PC-3 (cell line): Measurements from ENCODE around the gene SNRNP70. TPM values are rescaled to one million over a fixed set of nuclear protein-coding genes. Genes with fewer than 3 reads are reported as not detected.
A peak's percentile ranks its signal among the peaks of the same experiment; 100 is the strongest.
"Not testable (repeated sequence)": the region's sequence is repeated elsewhere in the genome, so short reads cannot be mapped to it uniquely, and the experiment has no call there.

ENCODE experiments used
- ATAC-seq: fragments of 200-7000 bp; cut with Tn5 transposase; 2 replicates; pipeline ENCODE4 v1.9.1; 2020; ENCODE audit warnings: mild to moderate bottlenecking, moderate library complexity
- Bru-seq: library from RNA; stranded (reverse); fragments of 400-500 nt; gene quantifications from one replicate; lab custom pipeline; 2021; lab: Mats Ljungman, UMichigan
- BruChase-seq, 2 experiments: library from RNA; stranded (reverse); fragments of 400-500 nt; gene quantifications; one replicate each; lab custom pipeline; 2021; lab: Mats Ljungman, UMichigan
- BruUV-seq: library from RNA; stranded (reverse); fragments of 400-500 nt; replicated peaks from 2 replicates; lab custom pipeline; 2021; lab: Mats Ljungman, UMichigan
- CTCF ChIA-PET: fragments of 300-600 bp; sonication (Branson Sonifier 250); formaldehyde crosslinking; loops from one replicate; lab custom pipeline; 2022; ENCODE audit warnings: antibody characterized with exemption; lab: Charles Lee
- POLR2A ChIA-PET: fragments of 300-600 bp; sonication (Branson Sonifier 250); formaldehyde crosslinking; loops from one replicate; lab custom pipeline; 2022; ENCODE audit warnings: antibody characterized with exemption; ENCODE audit not compliant: unreplicated experiment; lab: Charles Lee
- DNase-seq: peaks from one replicate; pipeline ENCODE4 v3.0.0-alpha.2; 2015
- H2AFZ ChIP-seq: fragments of 300-600 bp; sonication (generic); 2 replicates; pipeline ENCODE4 v1.6.0; 2016; ENCODE audit warnings: antibody characterized with exemption, low read length
- H3F3A ChIP-seq: fragments of 300-600 bp; sonication (generic); one replicate; pipeline ENCODE4 v1.6.0; 2017; ENCODE audit warnings: antibody characterized with exemption, low read length, control low read depth, mild to moderate bottlenecking; ENCODE audit not compliant: unreplicated experiment
- H3K27ac ChIP-seq: fragments of 300-600 bp; sonication (generic); 2 replicates; pipeline ENCODE4 v1.5.1; 2016; ENCODE audit warnings: mild to moderate bottlenecking, low read length
- H3K27me3 ChIP-seq: fragments of 300-600 bp; sonication (generic); 2 replicates; pipeline ENCODE4 v1.6.1; 2016; ENCODE audit warnings: low read length, mixed read lengths
- H3K36me3 ChIP-seq: fragments of 300-600 bp; sonication (generic); 2 replicates; pipeline ENCODE4 v1.6.1; 2016; ENCODE audit warnings: low read depth, mixed run types, low read length, mixed read lengths
- H3K4me1 ChIP-seq: fragments of 300-600 bp; sonication (generic); 2 replicates; pipeline ENCODE4 v1.5.1; 2016; ENCODE audit warnings: low read length; ENCODE audit not compliant: insufficient read depth
- H3K4me2 ChIP-seq: fragments of 300-600 bp; sonication (generic); 2 replicates; pipeline ENCODE4 v1.6.0; 2016; ENCODE audit warnings: low read length
- H3K4me3 ChIP-seq: fragments of 300-600 bp; sonication (generic); 2 replicates; pipeline ENCODE4 v1.5.1; 2016; ENCODE audit warnings: mild to moderate bottlenecking, low read length, mixed read lengths
- H3K79me2 ChIP-seq: fragments of 300-600 bp; sonication (generic); 2 replicates; pipeline ENCODE4 v1.6.1; 2017; ENCODE audit warnings: low read length, mixed read lengths
- H3K9ac ChIP-seq: fragments of 300-600 bp; sonication (generic); 2 replicates; pipeline ENCODE4 v1.6.0; 2016; ENCODE audit warnings: mild to moderate bottlenecking, low read length
- H3K9me2 ChIP-seq: fragments of 300-600 bp; sonication (generic); replicated peaks from 2 replicates; pipeline ENCODE4 v1.6.1; 2016; ENCODE audit warnings: mixed run types, low read length, mixed read lengths
- H3K9me3 ChIP-seq: fragments of 300-600 bp; sonication (generic); 2 replicates; pipeline ENCODE4 v1.6.1; 2016; ENCODE audit warnings: low read length, mixed read lengths
- H4K20me1 ChIP-seq: fragments of 300-600 bp; sonication (generic); 2 replicates; pipeline ENCODE4 v1.6.1; 2016; ENCODE audit warnings: low read length, mixed read lengths
- CTCF ChIP-seq: fragments of 300-600 bp; sonication (generic); conservative IDR thresholded peaks from 2 replicates; pipeline ENCODE4 v1.5.1; 2017; ENCODE audit warnings: antibody characterized with exemption, low read depth, mild to moderate bottlenecking, low read length
- EZH2 ChIP-seq: fragments of 300-600 bp; sonication (generic); IDR thresholded peaks from one replicate; pipeline ENCODE4 v1.6.1; 2017; ENCODE audit warnings: antibody characterized with exemption, mild to moderate bottlenecking, low read length; ENCODE audit not compliant: unreplicated experiment
- EZH2phosphoT487 ChIP-seq: fragments of 300-600 bp; sonication (generic); IDR thresholded peaks from 2 replicates; pipeline ENCODE4 v1.6.1; 2018; ENCODE audit warnings: mild to moderate bottlenecking, antibody characterized with exemption, low read length, borderline replicate concordance
- intact Hi-C: fragments of 100-400 bp; cut with micrococcal nuclease; formaldehyde crosslinking; loops from 2 replicates; pipeline ENCODE4 v1.9.0; 2023
- long read RNA-seq: library from polyadenylated mRNA; unstranded; transcript quantifications from one replicate; pipeline ENCODE4 v2.0.0, GENCODE V29; 2021; ENCODE audit not compliant: unreplicated experiment
- total RNA-seq: library from RNA; depleted of rRNA; stranded (reverse); fragments of >200 nt; gene quantifications from 2 replicates; pipeline ENCODE4 v1.2.3, GENCODE V29; 2014; rRNA removed

SNRNP70 gene
- total RNA-seq (367 and 485 TPM in 2 replicates), Bru-seq, nascent RNA (percentile 84 among the genes with signal in this experiment), BruChase-seq, experiment 1, labeled RNA remaining after a 6-hour chase (percentile 88 among the genes with signal in this experiment), BruChase-seq, experiment 2, labeled RNA remaining after a 2-hour chase (percentile 88 among the genes with signal in this experiment)
- long read RNA-seq, transcript SNRNP70-202 (11 exons, 3,144 nt), result minor isoform, 5 of 463 reads
- long read RNA-seq, transcript SNRNP70-201 (10 exons, 1,603 nt), result minor isoform, 24 of 463 reads
- long read RNA-seq, transcript SNRNP70-203 (3 exons, 3,221 nt), result major isoform, 91 of 463 reads
- long read RNA-seq, transcript SNRNP70-206 (10 exons, 1,574 nt), result minor isoform, 76 of 463 reads
- long read RNA-seq, partial matches to known transcripts, result 228 of 463 reads
- long read RNA-seq, other reads (novel, unspliced or antisense), result 36 of 463 reads

- peak within 1 kb of the TSS; percentile 97 for H2AFZ ChIP-seq
- peaks cover 48% of the 10 kb centered on the region for H3K79me2 ChIP-seq
- peak; percentile 97 for DNase-seq
- peaks cover 4% of the 10 kb centered on the region; the same call in 1 of the 2 replicates for H3K4me1 ChIP-seq
- peak within 1 kb of the TSS; percentile 99 for H3K4me2 ChIP-seq
- no peaks in the 10 kb centered on the region for H3K9me3 ChIP-seq
- no TSS peak for BruUV-seq
- TF ChIP-seq EZH2phosphoT487 (no peak), EZH2 (no peak), CTCF (no peak)
- H3K9me2 ChIP-seq, result no peaks in the 10 kb centered on the region
- no peaks in the 10 kb centered on the region for H3F3A ChIP-seq
- peaks cover 18% of the 10 kb centered on the region for H3K36me3 ChIP-seq
- peak; percentile 96 for ATAC-seq
- H3K27ac ChIP-seq, result peak within 1 kb of the TSS; percentile 66
- H4K20me1 ChIP-seq, result peaks cover 36% of the 10 kb centered on the region
- H3K9ac ChIP-seq, result peak within 1 kb of the TSS; percentile 99
- ChIA-PET POLR2A (no interaction called here), CTCF (no interaction called here)
- intact Hi-C loops, result no loop called here
- H3K4me3 ChIP-seq, result peak within 1 kb of the TSS; percentile 81
- no peaks in the 10 kb centered on the region for H3K27me3 ChIP-seq
Observed at GRCh38 chr19:49085020-49085867, at the start of gene SNRNP70. SNRNP70 (plus strand) TSS chr19:49085451; CDS start chr19:49086415, 964 bp downstream.

GRCh38 chr19:49036815-49037214 is 48.4 kb upstream of the SNRNP70 start, which contains the start of gene CGB1:
CGB1 (minus strand) TSS chr19:49036895; CDS start chr19:49036711, 184 bp downstream.
- H3K4me1 ChIP-seq, BruUV-seq, H3K9me3 ChIP-seq, ATAC-seq, H3K4me2 ChIP-seq, H3K9ac ChIP-seq, H4K20me1 ChIP-seq, CTCF ChIA-PET, H3F3A ChIP-seq, H3K36me3 ChIP-seq, H2AFZ ChIP-seq, intact Hi-C loops, H3K4me3 ChIP-seq, H3K27me3 ChIP-seq, H3K9me2 ChIP-seq, POLR2A ChIA-PET, H3K27ac ChIP-seq, H3K79me2 ChIP-seq: not testable (repeated sequence)
- peak; percentile 59 for TF ChIP-seq CTCF
- DNase-seq, result peak; percentile 19

GRCh38 chr19:49038111-49038510 is 47.1 kb upstream of the SNRNP70 start:
- intact Hi-C loops, H4K20me1 ChIP-seq, DNase-seq, H2AFZ ChIP-seq, H3K36me3 ChIP-seq, POLR2A ChIA-PET, H3K79me2 ChIP-seq, H3K9ac ChIP-seq, H3K27ac ChIP-seq, H3K9me3 ChIP-seq, H3F3A ChIP-seq, ATAC-seq, H3K4me3 ChIP-seq, H3K27me3 ChIP-seq, BruUV-seq, H3K9me2 ChIP-seq: not testable (repeated sequence)
- CTCF ChIA-PET, result interaction anchor here (0.6 kb wide), 1 partner anchor 45 kb away, joined by 3 read pairs; the partner anchor contains the start of gene RUVBL2
- Histone ChIP-seq H3K4me2 (peak overlapping the region; percentile 57; the same call in 1 of the 2 replicates), H3K4me1 (peaks cover 13% of the 10 kb centered on the region)

GRCh38 chr19:49038557-49039276 is 46.5 kb upstream of the SNRNP70 start:
- BruUV-seq, H3K79me2 ChIP-seq, H3F3A ChIP-seq, intact Hi-C loops, H3K27me3 ChIP-seq, H3K4me3 ChIP-seq, H3K9me3 ChIP-seq, POLR2A ChIA-PET, H4K20me1 ChIP-seq, H3K27ac ChIP-seq, H2AFZ ChIP-seq, H3K36me3 ChIP-seq, H3K9ac ChIP-seq, H3K9me2 ChIP-seq: not testable (repeated sequence)
- peak; percentile 78 for DNase-seq
- Histone ChIP-seq H3K4me1 (peaks cover 13% of the 10 kb centered on the region), H3K4me2 (peak overlapping the region; percentile 57; the same call in 1 of the 2 replicates)
- peak; percentile 97 for ATAC-seq
- CTCF ChIA-PET, result interaction anchor here (0.6 kb wide), 1 partner anchor 45 kb away, joined by 3 read pairs; the partner anchor contains the start of gene RUVBL2
